Measurements from ENCODE around the gene PXYLP1.

GRCh38 chr3:141277451-141277850 is 45.8 kb downstream of the PXYLP1 start:
- no peak for TF ChIP-seq EZH2 (IDR thresholded peaks at IDR 0.05; ENCODE audit: borderline replicate concordance, insufficient read depth, low read depth, low read length, poor library complexity, severe bottlenecking)
- TF ChIP-seq, protein P1, sequence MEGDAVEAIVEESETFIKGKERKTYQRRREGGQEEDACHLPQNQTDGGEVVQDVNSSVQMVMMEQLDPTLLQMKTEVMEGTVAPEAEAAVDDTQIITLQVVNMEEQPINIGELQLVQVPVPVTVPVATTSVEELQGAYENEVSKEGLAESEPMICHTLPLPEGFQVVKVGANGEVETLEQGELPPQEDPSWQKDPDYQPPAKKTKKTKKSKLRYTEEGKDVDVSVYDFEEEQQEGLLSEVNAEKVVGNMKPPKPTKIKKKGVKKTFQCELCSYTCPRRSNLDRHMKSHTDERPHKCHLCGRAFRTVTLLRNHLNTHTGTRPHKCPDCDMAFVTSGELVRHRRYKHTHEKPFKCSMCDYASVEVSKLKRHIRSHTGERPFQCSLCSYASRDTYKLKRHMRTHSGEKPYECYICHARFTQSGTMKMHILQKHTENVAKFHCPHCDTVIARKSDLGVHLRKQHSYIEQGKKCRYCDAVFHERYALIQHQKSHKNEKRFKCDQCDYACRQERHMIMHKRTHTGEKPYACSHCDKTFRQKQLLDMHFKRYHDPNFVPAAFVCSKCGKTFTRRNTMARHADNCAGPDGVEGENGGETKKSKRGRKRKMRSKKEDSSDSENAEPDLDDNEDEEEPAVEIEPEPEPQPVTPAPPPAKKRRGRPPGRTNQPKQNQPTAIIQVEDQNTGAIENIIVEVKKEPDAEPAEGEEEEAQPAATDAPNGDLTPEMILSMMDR (IDR thresholded peaks at IDR 0.05) = no peak

All from B cell (primary cell).